WTC11 (cell line): ENCODE measurements around the gene YBX2.

ENCODE experiments used
- AFF4 ChIP-seq: sonication (generic); formaldehyde crosslinking; IDR thresholded peaks from 2 replicates; pipeline ENCODE4 v1.8.1; 2023; ENCODE audit warnings: mild to moderate bottlenecking, missing genetic modification reagents, borderline replicate concordance
- CTCF ChIP-seq: fragments of 200-600 bp; IDR thresholded peaks from 2 replicates; pipeline ENCODE4 v1.8.0; 2022; ENCODE audit warnings: antibody characterized with exemption

- TF ChIP-seq AFF4 (CRISPR knock-in tag) (no peak), CTCF (no peak)
Measured at GRCh38 chr17:7281953-7282751, 12.3 kb downstream of the YBX2 start.
